C4-2B (cell line): Measurements from ENCODE around the gene CYP2W1.

Experiments used
- H3K27ac ChIP-seq: fragments of 450-650 bp; 2 replicates; pipeline ENCODE4 v1.5.1; 2017
- CTCF ChIP-seq: fragments of 450-650 bp; conservative IDR thresholded peaks from 2 replicates; pipeline ENCODE4 v1.5.1; 2017; ENCODE audit warnings: mild to moderate bottlenecking
- ZFX ChIP-seq: fragments of 450-650 bp; IDR thresholded peaks from 2 replicates; pipeline ENCODE4 v1.6.1; 2017

Gene CYP2W1

GRCh38 chr7:946256-946996, 36.6 kb upstream of the CYP2W1 start:
- no peak overlapping the region for H3K27ac ChIP-seq
- no peak for TF ChIP-seq ZFX
- no peak for TF ChIP-seq CTCF

GRCh38 chr7:947391-948210, 35.4 kb upstream of the CYP2W1 start:
- TF ChIP-seq CTCF (no peak), ZFX (no peak)
- no peak overlapping the region for H3K27ac ChIP-seq

- TF ChIP-seq ZFX (no peak), CTCF (no peak)
These were observed 33.7 kb upstream of the CYP2W1 start for GRCh38 chr7:949021-949934.

GRCh38 chr7:951881-952547, 31.0 kb upstream of the CYP2W1 start:
- TF ChIP-seq ZFX: no peak
- no peak for TF ChIP-seq CTCF
- no peak overlapping the region for H3K27ac ChIP-seq

More at GRCh38 chr7:949021-949934, 33.7 kb upstream of the CYP2W1 start:
- H3K27ac ChIP-seq: no peak overlapping the region

GRCh38 chr7:952548-953441, 30.2 kb upstream of the CYP2W1 start:
- no peak overlapping the region for H3K27ac ChIP-seq
- TF ChIP-seq ZFX: no peak
- no peak for TF ChIP-seq CTCF
